DMS53 treated with DMSO at 0.1 percent for 48 hours (cell line): ENCODE measurements around the gene ASIC2.

Source experiments
- DNase-seq: peaks from one replicate; lab custom pipeline; 2025; ENCODE audit not compliant: unreplicated experiment; lab: John Stamatoyannopoulos, UW

ASIC2 gene

DNA sequence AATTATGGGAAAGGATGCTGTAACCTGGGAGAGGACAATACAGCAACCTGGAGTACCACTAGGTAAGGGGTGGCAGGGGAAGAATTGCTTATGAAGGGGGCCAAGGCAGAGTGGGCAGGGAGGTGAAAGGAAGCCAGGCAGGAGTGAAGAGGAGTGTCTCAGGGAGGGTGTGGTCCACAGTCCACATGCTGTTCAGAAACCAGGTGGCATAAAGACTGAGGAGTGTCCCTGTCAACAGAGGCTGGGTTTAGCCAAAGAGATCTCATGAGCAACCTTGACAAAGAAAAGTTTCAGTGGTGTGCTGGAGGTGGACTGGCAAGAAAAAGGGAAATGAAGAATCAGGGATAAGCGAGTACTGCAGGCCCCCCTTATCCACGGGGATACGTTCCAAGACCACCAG lies 213.0 kb downstream of the ASIC2 start:
- DNase-seq: no peak

GRCh38 chr17:33079201-33079600 lies 213.9 kb downstream of the ASIC2 start:
- DNase-seq: no peak

DNA sequence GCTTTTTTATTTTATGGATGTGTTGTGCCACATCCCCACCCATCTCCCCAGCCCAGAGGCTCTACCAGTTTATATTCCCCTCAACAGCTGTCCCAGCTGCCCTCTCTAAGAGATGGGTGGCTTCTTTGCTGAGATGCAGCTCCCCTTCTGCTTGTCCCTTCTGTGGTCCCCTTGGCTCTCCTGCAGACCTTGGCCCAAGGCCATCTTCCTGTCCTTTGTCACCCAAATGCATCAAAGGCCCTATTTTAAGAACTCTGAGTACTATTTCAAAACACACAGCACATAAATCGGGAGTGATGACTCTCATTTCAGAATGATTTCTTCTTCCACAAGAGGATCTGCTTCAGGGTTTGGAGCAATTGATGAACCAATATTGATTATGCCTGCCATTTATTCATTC lies 216.1 kb downstream of the ASIC2 start:
- no peak for DNase-seq

- DNase-seq: no peak
These were observed 219.7 kb downstream of the ASIC2 start for GRCh38 chr17:33073416-33073815.

DNA sequence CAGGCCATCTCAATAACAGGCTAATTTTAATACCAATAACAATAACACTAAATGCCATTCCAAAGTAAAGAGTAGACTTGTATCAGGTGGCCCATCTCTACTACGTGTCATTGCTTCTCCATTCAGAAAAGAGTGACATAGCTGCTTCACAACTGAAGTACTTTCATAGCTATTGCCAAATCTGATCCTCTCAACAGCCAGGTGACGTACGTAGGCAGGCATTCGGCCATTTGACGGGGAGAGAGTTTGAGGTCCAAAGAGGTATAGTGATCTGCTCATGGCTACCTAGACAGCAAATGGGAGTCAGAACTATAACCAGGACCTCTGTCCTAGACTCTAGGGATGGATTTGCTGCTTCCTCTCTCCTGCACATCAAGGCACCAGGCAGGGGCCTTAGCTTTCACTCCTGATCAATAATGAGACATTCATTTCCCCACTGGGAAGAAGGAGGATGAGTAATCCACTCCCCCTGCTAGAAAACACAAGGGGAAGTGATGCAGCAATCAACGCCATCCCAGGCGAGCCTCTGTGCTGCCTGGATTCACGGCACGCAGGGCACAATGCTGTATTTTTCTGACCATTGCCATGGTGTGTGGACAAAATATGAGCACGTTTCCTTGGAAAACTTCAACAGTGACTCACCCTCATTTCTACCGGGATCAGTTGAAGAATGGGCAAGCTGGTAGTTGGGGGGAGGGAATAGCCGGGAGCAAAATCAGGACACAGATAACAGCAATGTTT lies 220.5 kb downstream of the ASIC2 start:
- DNase-seq: no peak

- DNase-seq: no peak
These were observed 221.4 kb downstream of the ASIC2 start for GRCh38 chr17:33071656-33072055.

DNA sequence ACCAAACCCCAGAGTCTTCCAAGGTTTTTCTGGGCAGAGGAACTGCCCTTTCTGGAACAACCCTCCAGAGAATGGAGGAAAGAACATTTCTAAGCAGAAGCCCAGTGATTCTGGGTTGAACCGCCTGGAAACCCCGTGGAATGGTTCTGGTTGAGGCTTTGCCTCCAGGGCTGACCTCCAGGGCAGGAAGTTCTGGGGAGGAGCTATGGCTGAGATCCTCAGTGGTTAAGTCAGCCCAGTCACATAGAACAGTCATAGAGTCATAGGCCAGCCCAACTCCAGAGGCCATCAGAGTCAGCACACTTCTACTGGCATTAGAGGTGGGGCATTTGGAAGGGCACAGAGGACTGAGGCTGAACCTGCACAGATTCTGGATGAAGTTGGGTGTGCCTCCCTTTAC lies 235.5 kb downstream of the ASIC2 start:
- no peak for DNase-seq

DNA sequence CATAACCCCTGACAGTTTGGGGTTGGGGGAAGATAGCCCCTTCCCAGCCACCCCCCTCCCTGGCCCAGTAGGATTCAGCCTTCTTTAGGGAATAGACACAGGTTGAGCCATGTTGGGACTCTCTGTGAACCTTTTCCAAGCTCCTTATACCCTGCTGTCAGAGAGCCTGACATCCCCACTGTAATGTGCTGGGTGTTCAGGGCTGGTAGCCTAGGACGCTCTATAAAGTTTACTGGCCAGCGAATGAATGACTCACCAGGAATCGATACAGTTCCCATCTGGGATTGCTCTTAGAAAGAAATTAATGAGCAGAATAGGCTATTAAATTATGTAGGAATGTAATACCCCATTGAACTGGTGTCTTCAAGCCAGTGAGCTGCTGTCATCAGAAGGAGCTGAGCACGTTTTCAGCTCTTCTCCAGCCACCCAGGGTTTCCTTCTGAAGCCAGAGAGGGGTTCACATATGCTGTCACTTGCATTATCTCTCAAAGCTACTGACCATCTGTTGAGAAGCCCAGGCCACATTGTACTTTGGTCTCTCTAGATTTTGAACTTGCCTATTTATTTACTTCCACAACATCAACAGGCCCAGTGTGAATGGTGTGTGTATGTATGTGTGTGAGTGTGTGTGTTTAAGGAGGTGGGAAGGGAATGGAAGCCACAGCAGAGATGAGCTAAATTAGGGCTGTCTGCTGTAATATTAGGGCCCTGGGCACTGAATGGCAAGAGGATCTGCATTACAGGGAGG lies 236.5 kb downstream of the ASIC2 start:
- DNase-seq: no peak

DNA sequence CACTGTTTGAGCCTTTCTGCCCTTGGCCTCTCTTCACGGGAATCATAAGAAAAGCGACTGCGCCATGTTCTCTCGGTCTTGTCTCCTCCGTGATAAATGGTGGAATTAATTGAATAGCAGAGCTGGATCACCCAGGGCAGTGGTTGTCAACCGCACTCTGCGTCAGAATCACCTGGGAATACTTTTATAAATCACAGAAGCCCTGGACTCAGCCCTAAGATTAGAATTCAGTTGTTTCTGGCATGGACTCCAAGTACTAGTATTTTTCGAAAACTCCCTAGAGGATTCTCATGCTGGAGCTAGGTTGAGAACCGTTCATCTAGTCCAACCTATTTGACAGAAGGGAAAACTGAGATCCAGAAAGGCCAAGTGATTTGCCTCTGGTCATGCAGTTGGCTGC lies 237.3 kb downstream of the ASIC2 start:
- DNase-seq: no peak

DNA sequence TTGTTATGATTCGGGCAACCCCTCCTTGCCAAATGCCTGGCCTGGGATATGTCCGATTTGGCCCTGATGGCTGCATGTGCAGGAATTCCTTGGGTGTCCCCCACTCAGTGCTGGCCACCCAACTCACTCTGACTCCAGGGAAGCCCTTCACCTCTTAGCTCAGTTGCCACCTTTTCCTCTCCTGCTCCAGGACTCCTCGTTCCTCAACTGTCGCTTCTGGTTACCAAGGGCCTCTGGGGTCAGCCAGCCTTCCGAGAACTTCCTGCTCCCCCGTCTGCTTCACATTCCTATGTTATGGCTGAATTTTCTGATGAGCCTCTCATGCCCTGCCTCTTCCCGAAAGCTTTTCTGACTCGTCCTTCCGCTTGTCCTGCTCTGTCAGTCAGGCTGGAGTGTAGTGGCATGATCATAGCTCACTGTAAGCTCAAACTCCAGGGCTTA lies 237.9 kb downstream of the ASIC2 start:
- no peak for DNase-seq

DNA sequence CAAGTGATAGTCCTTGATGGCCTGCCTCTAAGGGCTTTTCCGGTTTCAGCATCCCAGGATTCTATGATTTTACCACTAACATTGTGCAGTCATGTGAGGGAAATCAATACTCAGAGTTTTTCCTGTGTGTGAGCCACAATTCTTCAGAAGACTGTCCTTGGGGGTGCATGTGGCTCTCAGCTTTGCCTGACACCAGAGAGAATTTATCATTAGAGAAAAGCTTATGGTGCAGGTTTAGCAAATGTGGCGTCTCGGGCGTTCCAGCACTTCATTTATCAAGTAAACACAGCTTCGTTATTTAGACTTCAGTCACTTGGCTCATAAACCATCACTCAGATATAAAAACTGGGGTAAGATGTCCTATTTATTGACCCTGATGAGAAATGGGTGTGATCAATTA lies 238.7 kb downstream of the ASIC2 start:
- DNase-seq: no peak

- no peak for DNase-seq
These were observed 239.4 kb downstream of the ASIC2 start for GRCh38 chr17:33053676-33054075.

- no peak for DNase-seq
These were observed 240.2 kb downstream of the ASIC2 start for GRCh38 chr17:33052856-33053255.

- no peak for DNase-seq
These were observed 242.4 kb downstream of the ASIC2 start for GRCh38 chr17:33050611-33051140.

DNA sequence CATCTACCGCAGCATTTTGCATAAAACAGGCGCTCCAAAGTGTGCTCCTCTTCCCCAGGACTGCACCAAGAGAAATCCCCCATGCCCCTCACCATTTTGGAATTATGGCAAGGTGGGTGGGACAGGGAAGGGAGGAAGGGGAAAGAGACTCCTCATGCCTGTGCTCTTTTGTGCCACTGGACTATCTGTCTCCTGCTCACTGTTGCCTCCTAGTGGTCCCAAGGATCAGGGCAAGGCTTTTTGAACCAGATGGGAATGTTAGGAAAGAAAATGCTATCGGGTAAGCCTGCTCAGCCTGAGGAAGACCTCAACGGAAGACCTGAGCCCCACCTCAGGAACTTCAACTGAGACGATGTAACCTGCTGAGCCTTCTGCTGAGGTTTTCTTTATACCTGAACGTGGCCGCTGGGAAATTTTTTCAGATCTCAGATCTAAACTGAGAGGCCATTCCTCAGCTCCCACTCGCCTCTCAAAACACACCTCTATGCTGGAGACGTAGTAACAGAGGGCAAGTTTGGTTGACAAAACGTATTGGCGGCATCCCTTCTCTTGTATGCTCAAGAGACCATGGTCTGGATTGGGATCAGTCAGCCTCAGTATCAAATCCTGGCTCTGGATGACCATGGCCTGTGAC lies 243.2 kb downstream of the ASIC2 start:
- peak; percentile 29 for DNase-seq

- no peak for DNase-seq
These were observed 246.5 kb downstream of the ASIC2 start for GRCh38 chr17:33046361-33047255.

GRCh38 chr17:33045216-33045615 lies 247.9 kb downstream of the ASIC2 start:
- DNase-seq: no peak

DNA sequence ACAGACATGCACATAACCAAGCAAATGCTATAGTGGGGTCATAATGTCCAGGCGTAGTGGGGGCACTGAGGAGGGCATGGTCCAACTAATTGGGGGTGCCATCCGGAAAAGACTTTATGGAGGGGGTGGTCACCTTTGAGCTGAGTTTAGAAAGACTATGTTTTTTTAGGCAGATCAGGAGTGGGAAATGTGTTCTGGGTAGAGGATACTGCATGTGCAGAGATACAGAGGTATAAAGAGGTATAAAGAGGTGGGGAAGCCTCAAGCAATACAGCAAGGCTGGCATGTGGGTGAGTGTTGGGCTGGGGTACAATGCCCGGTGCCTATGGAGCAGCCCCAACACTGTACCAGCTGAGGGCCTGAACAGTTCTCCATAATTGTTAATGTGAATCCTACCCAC lies 248.3 kb downstream of the ASIC2 start:
- no peak for DNase-seq

- no peak for DNase-seq
These were observed 252.6 kb downstream of the ASIC2 start for GRCh38 chr17:33040461-33040860.

DNA sequence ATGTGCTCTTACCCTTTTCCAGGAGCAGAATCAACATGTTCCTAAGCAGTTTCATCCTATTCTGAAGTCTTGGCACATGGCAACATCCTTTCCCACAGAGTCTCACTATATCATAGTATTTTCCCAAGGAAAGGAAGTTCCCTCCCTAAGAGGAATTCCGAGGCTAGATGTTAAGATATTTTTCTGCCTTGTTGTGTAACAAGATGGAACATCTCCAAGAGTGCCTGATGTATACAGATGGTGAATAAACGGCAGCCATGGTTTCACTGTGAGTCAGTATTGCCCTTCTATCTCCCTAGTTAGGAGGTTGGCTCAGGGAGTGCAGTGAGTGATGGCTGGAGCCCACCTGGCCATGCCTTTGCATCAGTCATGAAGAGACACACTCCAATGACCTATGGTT lies 253.2 kb downstream of the ASIC2 start:
- no peak for DNase-seq

GRCh38 chr17:33038740-33039139 lies 254.4 kb downstream of the ASIC2 start:
- no peak for DNase-seq
